Daoy (cell line): Measurements from ENCODE around the gene DELE1. TPM values are rescaled to one million over a fixed set of nuclear protein-coding genes. Genes with fewer than 3 reads are reported as not detected.
"Not testable (repeated sequence)": the region's sequence is repeated elsewhere in the genome, so short reads cannot be mapped to it uniquely, and the experiment has no call there.

Experiments used
- DNase-seq: peaks from one replicate; pipeline ENCODE4 v3.0.0-alpha.2; 2015; ENCODE audit warnings: low read depth
- total RNA-seq: library from RNA; depleted of rRNA; stranded (reverse); fragments of >200 nt; shearing (Covaris generic); gene quantifications from 2 replicates; pipeline ENCODE4 v1.2.3, GENCODE V29; 2014

DELE1 gene
- total RNA-seq, 1 experiment from 2014 or later = 40.5 TPM

DNA sequence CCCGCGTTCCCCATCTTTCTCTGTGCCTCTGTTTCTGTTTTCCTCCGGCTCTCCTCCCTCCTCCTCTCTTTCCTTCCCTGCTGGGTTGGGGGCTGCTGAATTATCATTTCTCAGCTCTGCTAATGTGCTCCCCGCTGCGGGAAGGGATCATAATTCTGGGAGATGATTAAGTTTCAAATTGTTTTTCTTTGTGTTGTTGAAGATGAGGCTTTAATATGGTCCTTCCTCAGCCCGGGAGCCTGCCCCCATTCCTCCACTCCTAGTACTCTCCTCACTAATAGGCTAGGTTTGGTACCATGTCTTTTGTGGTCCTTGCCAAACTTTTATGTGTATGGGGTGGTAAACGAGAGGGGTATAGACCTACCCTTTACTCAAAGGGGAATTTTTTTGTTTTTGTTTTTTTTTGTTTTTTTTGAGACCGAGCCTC lies 39.8 kb upstream of the DELE1 start:
- DNase-seq = no peak

DNA sequence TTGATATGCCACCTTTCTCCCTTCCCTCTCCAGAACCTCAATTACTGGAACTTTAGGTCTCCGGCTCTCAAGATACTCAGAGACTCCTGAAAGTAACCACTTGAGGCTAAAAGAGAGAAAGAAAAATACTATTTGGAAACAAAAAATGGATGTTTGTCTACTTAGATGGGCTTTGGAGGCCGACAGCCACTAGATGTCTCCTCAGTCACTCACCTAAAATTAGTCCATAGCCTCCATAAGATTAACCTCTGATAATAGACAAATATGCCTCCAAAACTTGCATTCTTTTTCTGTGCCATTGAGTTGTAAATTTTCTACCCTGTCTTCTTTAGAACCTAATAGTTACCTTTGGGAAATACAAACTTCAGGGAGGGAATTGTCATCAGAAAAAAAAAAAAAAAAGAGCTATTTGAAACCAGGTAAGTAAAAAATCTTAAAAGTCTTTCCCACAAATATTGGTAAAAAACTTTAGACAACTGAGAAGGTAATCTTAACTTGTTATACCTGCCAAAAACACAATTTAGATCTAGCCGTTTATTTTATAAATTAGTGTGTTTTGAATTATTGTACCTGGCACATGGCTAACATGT lies 34.3 kb upstream of the DELE1 start:
- DNase-seq = no peak

DNA sequence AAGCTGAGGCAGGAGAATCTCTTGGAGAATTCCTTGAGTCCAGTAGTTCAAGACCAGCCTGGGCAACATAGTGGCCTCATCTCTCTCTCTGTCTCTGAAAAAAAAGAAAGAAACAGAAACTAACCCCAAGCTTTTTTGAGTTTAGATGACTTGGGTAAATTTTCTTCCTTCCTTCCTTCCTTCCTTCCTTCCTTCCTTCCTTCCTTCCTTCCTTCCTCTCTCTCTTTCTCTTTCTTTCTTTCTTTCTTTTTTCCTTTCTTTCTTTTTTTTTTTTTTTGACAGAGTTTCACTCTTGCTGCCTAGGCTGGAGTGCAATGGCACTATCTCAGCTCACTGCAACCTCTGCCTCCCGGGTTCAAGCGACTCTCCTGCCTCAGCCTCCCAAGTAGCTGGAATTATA lies 33.2 kb upstream of the DELE1 start:
- DNase-seq = not testable (repeated sequence)

DNA sequence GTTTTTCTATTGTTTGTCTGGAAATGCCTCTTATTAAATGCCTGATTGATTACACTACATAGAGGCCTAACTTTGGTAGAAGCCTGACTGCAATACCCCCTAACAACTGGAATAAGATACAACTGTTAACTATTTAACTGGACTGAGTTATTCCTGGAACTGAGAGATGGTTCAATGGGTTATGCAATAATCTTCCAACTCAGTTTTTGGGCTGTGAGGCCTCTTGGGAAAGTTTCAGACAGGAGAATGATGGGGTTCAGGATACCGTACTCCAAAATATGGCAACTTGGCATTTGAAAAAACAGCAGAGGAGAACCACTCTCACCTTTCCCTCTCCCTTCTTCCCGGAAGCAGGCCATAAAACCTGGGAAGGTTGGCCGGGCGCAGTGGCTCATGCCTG lies 26.2 kb upstream of the DELE1 start:
- no peak for DNase-seq

DNA sequence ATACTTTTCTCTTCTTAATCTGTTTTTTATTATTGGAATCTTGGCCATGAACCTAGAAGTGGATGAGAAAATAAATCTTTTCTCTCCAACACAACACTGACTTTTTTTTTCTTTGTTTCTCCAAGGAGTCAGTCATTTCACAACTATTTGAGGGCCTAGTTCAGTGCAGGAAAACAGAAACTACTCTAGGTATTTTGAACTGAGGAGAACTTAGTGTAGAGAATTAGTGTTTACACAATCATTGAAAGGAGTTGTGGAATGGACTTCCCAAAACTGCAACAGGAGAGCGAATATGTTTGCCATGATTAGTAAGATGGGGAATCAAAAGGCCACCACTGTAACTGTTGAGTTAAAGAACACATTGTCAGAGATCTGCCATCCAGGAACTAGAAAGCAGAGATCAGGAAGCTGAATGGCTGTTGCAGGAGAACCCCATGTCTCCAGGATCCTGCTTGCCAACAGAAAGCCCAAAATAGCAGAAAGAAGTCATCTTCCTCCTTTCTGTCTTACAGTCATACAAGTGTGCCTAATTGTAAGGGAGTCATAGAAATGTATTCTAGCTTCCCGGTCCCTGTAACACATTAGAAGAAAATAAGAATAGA lies 25.1 kb upstream of the DELE1 start:
- no peak for DNase-seq

DNA sequence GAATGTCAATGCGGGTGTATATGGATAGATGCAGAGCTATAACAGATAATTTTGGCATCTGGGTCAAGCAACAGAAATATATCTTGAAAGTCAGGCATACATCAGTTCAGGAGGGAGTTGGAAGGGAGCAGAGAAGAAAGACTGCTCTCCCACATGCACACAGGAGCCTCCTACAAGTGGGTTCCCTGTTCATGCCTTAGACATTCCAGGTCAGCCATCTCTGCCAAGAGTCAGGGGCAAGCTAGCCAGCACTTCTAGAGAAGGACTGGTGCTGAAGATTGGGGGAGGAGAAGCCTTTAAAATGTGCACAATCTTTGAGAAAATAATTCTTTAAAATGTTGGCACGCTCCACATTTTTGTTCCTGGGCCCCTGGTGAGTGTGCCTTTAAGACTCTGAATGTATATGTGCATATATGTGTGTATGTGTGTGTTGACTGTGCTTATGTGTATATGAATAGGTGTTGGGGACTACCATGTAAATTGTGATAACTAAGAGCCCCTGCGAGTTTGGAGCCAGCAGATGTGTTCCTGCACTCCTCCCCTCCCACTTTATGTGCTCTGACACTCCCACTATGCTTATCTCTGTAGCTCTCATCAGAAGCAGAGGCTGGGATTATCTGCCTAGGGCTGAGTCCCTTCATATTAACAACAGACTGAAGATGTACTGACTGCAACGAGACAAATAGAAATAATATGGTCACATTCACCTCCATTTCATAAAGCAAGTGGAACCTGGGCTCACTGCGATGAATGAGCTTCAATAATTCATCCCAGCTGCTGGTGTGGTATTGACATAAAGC lies 21.5 kb upstream of the DELE1 start:
- no peak for DNase-seq

DNA sequence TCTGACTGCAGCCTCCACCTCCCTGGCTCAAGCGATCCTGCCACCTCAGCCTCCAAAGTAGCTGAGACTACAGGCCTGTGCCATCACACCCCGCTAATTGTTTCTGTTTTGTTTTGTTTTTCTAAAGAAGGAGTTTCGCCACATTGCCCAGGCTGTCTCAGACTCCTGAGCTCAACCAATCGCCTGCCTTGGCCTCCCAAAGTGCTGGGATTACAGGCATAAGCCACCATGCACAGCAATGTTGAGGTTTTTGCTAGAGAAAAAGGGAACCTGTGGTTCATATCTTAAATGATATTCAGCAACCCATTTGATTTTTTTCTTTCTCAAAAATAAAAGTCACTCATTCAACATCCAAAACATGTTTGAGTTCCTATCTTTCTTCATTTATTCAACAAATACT lies 20.4 kb upstream of the DELE1 start:
- DNase-seq = no peak

DNA sequence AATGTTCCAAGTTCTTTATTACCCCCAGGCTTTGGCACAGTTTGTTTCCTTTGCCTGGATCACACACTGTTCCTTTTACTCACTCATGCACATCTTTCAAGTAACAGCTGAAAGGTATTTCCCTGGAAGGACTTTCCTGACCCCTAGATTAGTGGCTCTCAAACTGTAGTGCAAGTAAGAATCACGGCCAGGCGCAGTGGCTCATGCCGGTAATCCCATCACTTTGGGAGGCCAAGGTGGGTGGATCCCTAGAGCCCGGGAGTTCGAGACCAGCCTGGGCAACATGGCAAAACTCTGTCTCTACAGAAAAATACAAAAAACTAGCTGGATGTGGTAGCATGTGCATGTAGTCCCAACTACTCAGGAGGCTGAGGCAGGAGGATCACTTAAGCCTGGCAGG lies 19.1 kb upstream of the DELE1 start:
- no peak for DNase-seq

DNA sequence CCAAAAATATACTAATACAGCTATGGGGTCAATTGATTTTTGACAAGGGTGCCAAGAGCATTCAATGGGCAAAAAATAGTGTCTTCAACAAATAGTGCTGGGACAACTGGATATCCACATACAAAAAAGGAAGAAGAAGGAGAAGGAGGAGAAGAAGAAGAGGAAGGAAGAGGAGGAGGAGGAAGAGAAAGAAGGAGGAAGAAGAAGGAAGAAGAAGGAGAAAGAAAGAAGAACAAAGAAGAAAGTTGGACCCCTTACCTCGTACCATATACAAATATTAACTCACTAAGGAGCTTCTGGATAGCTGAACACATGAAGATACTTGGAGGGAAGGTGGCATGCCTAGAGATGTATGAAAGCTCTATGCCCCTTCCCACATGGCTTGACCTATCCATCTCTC lies 17.2 kb upstream of the DELE1 start:
- DNase-seq = no peak

DNA sequence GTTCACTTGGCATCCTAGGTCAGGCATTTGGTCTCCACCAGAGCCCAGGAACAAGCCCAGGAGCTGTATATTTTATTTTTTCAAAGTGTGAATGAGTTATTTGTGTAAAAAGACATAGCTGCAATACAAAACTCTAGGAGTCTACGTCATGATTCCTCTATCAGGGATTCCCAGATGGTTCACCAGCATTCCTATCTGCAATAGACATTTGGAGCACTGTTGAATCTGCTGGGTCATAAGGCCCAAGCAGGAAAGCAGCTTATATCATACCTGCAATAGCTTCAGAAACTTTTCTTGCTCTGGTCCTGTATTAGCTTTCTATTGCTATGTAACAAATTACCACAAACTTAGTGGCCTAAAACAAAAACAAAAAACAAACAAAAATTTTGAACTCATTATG lies 16.7 kb upstream of the DELE1 start:
- no peak for DNase-seq

DNA sequence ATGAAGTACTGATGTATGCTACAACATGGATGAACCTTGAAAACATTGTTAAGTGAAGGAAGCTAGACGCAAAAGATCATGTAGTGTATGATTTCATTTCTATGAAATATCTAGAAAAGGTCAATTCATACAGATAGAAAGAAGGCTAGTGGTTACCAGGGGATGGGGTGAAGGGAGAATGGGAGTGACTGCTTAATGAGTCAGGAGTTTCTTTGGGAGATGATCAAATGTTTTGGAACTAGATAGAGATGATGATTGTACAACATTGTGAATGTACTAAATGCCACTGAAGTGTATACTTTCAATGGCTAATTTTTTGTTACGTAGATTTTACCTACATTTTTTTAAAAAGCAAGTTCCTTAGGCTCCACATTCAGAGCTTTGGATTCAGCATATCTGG lies 14.9 kb upstream of the DELE1 start:
- DNase-seq = no peak

DNA sequence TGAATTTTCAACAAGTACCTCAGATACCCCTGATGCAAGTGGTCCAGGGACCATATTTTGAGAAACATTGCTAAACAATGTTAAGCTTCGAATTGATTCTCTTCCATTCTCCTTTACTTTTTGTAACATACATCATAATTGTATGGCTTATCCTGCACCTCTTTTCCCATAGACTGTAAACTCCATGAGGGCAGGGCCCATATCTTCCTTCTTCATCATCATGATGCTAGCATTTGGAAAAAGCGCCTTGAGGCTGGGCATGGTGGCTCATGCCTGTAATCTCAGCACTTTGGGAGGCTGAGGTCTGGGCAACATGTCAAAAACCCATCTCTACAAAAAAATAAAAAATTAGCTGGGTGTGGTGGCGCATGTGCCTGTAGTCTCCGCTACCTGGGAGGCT lies 14.5 kb upstream of the DELE1 start:
- DNase-seq = no peak

DNA sequence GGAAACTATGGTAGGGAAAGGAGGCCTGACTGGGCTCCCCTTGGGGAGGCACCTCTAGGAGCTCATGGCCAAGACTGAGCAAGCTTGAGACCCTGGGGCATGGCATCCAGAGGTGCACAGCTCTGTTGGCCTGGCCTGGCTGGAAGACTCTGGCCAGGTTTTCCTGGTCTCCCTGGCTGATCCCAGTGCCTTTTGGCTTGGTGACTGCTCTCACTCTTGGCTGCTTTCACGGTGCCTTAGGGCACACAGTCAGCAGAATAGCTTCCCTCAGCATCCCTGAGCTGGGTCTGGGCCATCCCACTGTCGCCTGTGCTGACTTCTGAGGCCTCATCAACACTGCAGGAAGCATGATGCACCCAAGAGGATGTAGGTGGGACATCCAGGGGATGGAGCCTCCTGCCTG lies 13.4 kb upstream of the DELE1 start:
- DNase-seq = peak; percentile 47

DNA sequence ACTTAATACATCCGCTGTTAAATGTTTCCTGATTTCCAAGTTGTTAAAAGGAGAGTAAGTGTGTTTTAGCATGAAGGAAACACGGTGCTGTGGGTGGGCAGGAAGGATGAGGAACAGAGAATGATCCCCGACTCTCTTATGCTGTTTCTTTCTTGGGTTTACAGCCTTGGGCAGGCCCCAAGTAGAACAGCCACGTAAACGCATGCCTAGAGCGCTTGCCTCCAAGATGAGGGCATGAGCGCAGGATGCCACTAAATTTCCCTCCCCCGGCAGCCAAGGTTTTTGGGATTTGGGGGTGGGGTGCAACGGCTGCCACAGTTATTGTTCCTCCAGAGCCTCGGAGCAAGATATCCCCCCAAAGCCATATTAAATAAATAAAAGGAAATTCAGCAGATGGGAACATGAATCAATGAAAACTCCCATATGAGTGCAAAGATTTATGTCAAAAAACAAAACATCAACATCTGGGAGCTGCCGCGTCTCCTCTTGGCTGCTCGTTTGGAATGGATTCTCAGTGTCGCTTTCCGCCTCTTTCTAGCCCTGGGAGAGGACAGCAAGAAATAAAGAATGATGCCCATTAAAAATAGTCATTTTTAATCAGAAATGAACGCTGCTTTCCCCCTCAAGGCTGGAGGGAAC lies 10.0 kb upstream of the DELE1 start:
- no peak for DNase-seq

DNA sequence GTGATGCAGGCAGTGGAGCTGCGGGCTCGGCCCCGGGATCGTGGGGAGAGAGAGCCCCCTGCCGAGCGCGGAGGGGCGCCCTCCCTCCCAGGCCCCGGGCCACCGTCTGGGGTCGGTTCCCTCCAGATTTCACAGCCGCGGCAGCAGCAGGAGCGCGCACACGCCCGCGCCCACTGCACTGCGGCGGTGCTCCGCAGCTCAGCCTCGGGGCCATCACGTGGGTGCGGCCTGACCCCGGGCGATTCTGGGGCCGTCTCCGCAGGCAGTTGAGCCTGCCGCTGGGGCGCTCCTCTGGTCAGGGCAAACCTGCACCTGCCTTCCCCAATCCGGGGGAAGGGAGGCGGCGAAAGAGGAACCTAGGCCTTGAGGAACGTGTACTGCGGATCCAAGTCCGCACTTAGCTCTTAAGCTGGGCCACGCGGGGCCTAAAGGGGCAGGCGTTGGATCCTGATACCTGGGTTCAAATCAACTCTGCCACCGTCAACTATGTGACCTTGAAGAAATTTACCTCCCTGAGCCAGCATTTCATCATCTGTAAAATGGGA lies 9.4 kb upstream of the DELE1 start:
- DNase-seq = peak; percentile 20

DNA sequence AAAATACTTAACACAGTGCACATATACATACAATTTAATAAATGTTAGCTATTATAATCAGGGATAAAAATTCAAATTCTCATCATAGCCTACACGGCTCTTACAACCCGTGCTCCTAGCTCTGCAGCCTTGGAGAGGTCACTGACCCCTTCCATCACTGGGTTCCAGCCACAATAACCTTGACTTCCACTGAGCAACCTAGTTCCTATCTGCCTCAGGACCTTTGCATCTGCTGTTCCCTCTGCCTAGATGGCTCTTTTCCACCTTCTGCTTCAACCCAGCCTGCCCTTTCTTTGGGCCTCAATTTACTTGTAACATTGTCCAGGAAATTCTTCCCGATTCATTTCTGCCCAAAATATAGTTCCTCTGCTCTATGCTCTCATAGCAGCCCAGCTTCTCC lies 8.9 kb upstream of the DELE1 start:
- no peak for DNase-seq

DNA sequence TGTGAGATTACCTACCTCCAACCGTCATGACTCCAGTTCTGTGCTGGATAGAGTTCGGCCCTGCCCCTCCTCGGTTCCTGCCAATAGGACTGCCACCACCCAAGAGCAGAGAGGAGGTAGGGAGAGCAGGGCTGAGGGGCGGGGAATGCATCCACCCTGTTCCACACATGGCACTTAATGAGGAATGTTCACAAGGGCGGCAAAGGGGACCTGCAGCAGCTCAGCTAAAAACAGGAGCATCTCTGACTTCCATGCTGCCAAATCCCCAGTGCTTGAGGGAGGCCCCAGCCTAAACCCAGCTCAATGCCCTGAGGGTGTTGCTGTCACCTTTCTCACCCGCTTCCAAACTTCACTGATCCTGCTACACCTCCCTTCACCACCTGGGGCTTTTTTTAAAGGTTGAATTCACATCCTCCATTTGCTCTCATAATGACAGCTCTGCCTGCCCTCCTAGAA lies 7.8 kb upstream of the DELE1 start:
- no peak for DNase-seq

DNA sequence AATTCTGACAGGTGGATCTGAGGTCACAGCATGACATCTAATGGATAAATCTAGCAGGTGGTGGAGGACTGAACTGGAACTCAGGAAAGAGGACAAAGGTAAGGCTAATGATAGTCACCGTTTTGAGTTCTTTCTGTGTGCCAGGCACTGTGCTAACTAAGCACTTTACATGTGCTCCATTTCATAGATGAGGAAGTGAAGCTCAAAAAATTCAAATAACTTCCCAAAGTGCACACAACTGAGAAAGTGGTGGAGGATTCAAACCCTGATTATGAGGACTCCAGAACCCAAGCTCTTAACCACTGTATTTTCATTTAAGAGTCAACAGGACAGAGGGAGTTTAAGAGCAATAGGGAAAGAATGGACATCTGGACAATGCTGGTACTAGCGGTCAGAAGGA lies 7.1 kb upstream of the DELE1 start:
- DNase-seq = no peak

DNA sequence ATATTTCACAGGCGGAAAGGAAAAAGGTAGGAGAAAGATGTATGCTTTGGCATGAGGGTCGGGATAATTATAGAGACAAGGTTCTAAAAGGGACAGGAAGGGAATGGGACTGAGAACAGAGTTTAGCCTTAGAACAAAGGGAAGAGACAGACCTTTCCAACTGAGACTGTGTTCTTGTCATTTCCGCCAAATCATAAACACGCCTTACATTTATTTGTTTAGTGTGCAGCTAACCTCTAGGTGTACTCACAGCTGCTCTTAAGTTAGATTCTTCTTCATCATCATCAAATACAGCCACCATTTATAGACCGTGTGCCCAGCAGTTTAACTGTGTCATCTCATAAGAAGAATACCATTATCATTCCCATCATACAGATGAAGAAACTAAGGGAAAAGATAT lies 5.9 kb upstream of the DELE1 start:
- DNase-seq = no peak

DNA sequence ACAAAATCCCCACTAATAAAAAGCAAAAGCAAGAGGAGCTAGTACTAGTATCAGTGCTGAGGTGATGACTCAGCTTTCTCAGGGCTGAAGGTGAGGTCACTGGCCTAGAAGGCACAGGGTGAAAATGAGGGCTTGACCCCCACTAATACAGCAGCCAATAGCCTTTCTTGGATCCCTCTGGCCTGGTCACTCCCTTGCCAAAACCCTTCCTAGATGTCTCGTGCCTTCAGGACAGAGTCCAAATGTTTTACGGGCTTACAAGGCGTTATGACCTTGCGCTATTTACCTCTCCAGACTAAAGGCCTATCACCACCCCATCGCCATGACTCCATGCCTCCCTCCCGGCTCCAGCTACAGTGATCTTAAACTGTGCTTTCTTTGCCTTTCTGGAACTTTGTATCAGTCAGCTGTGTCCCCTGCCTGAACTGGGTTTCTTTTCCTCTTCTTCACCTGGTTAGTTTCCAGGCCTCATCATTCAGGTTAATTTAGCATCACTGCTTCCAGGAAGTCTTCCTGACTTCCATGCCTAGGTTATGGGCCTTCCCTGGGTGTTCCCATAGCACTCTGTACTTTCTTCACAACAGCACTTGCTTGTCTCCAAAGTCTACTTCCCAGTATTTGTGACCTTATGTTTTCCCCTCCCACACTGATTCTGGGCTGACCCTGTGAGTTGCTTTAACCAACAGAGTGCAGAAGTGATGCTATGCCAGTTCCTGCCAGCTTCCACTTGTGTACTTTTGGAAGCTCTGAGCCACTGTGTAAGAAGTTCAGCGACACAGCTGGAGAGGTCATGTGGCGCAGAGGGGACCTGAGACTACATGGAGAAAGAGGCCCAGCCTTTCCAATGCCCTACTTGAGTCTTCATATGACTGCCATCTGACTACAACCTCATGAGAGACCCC lies 4.2 kb upstream of the DELE1 start:
- no peak for DNase-seq

DNA sequence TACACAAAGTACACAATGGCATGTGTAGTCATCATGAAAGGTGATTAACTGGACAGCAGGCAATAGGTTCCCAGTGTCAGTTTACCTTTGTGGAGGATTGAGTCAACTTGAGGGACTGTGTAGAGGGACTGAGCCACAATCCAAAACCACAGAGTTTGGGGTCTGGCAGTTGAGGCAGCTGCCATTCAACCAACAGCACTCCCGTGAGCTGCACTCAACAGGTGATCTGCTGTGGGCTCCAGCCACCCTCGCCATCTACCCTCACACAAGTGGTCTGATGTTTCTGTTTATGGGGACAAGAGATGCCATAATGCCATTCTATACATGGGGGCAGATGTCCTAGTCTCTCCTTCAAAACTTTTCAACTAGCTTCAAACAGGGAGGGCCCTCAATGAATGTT lies 2.9 kb upstream of the DELE1 start:
- no peak for DNase-seq
